Activated T-helper 1 cell treated with anti-CD3 and anti-CD28 coated beads, Interleukin-2, amount 50 U/mL, for 16 hours (primary cell): ENCODE data around the gene SLITRK5.

Experiments
- DNase-seq, 2 donors: peaks; one replicate each; pipeline ENCODE4 v3.0.0-alpha.2; 2020; ENCODE audit warnings: low read depth in 1 of 2, low spot score in 1 of 2

The SLITRK5 gene

DNA sequence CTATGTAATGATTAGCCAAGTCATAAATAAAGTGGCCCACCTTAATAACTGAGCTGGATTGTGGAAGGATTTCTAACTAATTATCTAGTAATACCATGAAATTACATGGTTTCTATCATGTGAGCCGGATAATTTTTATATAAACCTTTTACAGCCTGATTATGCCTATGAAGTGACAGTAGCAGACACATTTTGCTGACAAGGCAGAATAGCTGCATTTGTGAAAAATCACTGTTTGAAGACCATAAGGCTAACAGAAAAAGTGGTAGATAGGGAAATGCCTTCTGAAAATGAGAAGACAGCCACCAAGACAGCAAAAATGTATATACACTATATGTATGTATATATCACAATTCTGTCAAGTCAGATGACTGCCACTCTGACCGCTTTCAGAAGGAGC lies 27.1 kb downstream of the SLITRK5 start:
- DNase-seq, result no peak

DNA sequence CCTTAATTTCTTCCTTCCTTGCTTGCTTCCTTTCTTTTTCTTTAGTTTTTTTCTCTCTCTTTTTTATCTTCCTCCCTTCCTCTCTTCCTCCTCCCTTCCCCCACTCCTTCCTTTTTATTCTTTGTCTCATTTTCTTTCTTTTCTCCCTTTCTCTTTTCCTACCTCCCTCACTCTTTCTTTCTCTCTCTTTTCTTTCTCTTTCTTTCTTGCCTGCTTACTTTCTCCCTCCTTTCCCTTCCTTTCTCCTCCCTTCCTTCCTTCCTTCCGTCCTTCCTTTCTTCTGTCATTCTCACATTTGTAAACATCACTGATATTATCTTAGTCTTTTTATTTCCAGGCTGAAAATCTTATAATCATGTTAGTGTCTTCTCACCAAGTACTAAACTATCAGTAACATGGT lies 38.8 kb downstream of the SLITRK5 start:
- DNase-seq, result no peak

DNA sequence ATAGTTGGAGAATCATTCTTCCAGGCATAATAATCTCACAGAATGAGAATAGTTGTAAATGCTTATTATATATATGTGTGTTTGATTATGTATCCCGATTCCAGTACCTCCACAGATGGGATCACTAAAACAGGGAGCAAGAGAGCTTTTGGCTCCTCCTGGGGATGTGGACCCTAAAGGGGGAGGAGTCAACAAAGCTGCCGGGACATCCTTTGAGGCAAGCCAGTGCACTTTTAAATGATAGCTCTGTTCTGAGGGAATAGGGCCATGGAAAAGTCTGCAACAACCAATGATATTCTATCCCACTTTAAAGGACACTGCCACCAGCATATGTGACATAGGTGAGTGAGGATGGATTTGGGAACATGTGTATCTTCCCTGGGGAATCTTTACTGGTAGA lies 40.8 kb downstream of the SLITRK5 start:
- DNase-seq, result no peak
